AG09309 (cell line): ENCODE data around the gene PPP2R1B.

Experiments
- DNase-seq: peaks from one replicate; pipeline ENCODE4 v3.0.0-alpha.2; 2010; ENCODE audit warnings: low read depth
- H3K4me3 ChIP-seq: 2 replicates; pipeline ENCODE4 v1.5.1; 2011; ENCODE audit warnings: mild to moderate bottlenecking, low read depth, low read length, moderate library complexity; ENCODE audit not compliant: control insufficient read depth
- TF ChIP-seq, protein P1 (sequence below): IDR thresholded peaks from 2 replicates; pipeline ENCODE4 v1.5.1; 2011; ENCODE audit warnings: mild to moderate bottlenecking, low read depth, low read length, inconsistent platforms; ENCODE audit not compliant: insufficient read depth, control insufficient read depth; ENCODE audit errors: missing control alignments

The PPP2R1B gene

DNA sequence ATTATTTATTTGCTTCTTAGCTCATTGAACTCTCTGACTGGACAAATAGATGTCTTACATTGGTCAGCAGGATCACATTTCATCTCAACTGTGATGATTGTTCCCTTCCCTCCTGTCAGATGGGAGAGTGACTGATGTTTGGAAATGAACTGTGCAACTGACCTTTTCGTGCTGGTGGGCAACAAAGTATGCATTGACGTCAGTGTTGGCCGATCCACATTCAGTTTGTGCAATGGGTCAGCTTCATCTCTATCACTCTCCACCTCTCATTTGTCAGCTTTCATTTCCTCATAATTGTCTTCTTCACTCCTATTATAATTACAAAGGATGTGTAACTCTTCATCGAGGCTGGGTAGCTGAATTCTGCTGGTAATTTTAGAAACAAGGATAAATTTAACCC lies 71.3 kb downstream of the PPP2R1B start:
- TF ChIP-seq, protein P1, sequence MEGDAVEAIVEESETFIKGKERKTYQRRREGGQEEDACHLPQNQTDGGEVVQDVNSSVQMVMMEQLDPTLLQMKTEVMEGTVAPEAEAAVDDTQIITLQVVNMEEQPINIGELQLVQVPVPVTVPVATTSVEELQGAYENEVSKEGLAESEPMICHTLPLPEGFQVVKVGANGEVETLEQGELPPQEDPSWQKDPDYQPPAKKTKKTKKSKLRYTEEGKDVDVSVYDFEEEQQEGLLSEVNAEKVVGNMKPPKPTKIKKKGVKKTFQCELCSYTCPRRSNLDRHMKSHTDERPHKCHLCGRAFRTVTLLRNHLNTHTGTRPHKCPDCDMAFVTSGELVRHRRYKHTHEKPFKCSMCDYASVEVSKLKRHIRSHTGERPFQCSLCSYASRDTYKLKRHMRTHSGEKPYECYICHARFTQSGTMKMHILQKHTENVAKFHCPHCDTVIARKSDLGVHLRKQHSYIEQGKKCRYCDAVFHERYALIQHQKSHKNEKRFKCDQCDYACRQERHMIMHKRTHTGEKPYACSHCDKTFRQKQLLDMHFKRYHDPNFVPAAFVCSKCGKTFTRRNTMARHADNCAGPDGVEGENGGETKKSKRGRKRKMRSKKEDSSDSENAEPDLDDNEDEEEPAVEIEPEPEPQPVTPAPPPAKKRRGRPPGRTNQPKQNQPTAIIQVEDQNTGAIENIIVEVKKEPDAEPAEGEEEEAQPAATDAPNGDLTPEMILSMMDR = no peak
- H3K4me3 ChIP-seq = no peak overlapping the region
- peak; percentile 74 for DNase-seq

GRCh38 chr11:111693224-111693937 lies 72.8 kb downstream of the PPP2R1B start:
- TF ChIP-seq, protein P1 = no peak
- DNase-seq = no peak
- no peak overlapping the region for H3K4me3 ChIP-seq

DNA sequence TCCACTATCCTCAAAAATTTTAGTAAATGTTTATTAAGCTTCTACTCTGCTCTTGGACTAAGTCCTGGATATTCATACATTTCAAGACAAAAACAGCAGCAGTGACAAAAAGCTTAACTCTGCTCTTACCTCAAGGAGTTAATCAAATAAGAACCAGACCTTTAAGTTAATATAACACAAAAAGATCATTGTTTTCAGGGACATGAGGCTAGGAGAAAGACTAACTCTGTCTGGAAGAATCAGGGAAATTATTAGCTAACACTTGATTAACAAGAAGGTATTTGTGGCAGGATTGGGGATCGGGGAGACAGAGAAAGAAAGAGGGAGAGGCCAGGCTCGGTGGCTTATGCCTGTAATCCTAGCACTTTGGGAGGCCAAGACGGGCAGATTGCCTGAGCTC lies 74.4 kb downstream of the PPP2R1B start:
- no peak overlapping the region for H3K4me3 ChIP-seq
- TF ChIP-seq, protein P1 = no peak
- DNase-seq = no peak

DNA sequence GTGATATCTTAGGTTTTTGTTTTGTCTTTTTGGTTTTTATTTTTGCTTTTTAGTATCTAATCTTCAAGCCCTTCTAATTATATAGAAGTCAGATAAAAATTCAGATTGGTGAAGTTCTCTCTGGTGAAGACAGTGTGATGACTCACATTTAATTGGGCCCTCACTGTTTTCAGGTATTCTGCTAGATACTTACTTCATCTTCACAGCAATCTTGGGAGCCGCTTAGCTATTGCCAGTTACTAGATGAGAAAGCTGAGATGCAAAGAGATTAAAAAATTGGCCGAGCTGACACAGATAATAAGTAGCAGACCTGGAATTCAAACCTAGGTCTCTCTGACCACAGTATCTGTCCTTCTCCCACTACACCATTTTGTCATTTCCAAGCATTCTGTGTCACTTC lies 75.0 kb downstream of the PPP2R1B start:
- H3K4me3 ChIP-seq = no peak overlapping the region
- no peak for DNase-seq
- TF ChIP-seq, protein P1 = no peak

DNA sequence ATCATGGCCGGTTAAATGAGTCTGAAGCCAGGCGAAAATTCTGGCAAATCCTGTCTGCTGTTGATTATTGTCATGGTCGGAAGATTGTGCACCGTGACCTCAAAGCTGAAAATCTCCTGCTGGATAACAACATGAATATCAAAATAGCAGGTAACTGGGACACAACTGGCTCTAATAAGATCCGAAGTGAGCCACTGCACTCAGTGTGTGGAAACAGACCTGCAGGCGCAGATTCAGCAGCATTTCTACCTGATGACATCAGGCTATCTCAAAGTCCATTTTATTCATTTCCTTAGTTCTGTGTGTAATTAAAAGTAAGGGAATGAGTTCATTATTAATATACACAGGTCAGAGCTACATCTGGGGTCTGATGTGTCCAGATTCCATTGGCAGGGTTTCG lies 78.2 kb downstream of the PPP2R1B start:
- TF ChIP-seq, protein P1 = no peak
- no peak for DNase-seq
- no peak overlapping the region for H3K4me3 ChIP-seq

DNA sequence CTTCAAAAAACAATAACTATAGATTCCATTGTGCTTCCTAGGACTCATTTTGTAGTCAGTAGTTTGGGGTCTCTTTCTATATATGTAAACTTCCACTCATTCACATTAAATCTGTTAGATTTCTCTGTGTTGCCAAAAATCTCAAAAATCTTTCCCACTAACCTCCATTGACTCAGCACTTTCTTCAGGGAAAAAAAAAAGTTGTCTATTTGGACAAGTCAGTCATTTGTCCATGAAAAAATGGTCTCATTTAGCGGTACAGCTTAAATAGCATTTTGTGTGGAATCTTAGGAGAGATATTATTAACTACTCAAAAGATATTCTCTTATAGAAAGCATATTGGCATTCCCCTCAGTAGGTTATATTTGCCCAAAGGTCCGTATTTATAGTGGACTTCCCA lies 81.9 kb downstream of the PPP2R1B start:
- H3K4me3 ChIP-seq = no peak overlapping the region
- TF ChIP-seq, protein P1 = no peak
- DNase-seq = no peak

GRCh38 chr11:111683806-111684205 lies 82.4 kb downstream of the PPP2R1B start:
- TF ChIP-seq, protein P1 = no peak
- DNase-seq = no peak

More at GRCh38 chr11:111683806-111684205, 82.4 kb downstream of the PPP2R1B start:
- no peak overlapping the region for H3K4me3 ChIP-seq
